HG02981 (cell line): ENCODE results near the gene HECA.
"Not testable (repeated sequence)": the region's sequence is repeated elsewhere in the genome, so short reads cannot be mapped to it uniquely, and the experiment has no call there.

Experiments used
- ATAC-seq: cut with Tn5 transposase; IDR thresholded peaks from one replicate; pipeline ENCODE4 v1.9.1; 2021; ENCODE audit warnings: mild to moderate bottlenecking, moderate library complexity; ENCODE audit not compliant: unreplicated experiment

Gene HECA

GRCh38 chr6:139135578-139136545 lies 982 bp downstream of the HECA start:
- peak; percentile 30 for ATAC-seq

- ATAC-seq: no peak
These were observed 2.8 kb downstream of the HECA start for GRCh38 chr6:139137706-139138105.

- not testable (repeated sequence) for ATAC-seq
These were observed 6.0 kb downstream of the HECA start for GRCh38 chr6:139140854-139141253.

- ATAC-seq: no peak
These were observed 7.4 kb downstream of the HECA start for GRCh38 chr6:139142262-139142661.

- ATAC-seq: no peak
These were observed 8.2 kb downstream of the HECA start for GRCh38 chr6:139143111-139143510.

GRCh38 chr6:139144490-139145085 lies 9.7 kb downstream of the HECA start:
- no peak for ATAC-seq

- ATAC-seq: no peak
These were observed 10.8 kb downstream of the HECA start for GRCh38 chr6:139145661-139146060.

GRCh38 chr6:139146317-139146726 lies 11.4 kb downstream of the HECA start:
- no peak for ATAC-seq

GRCh38 chr6:139147628-139148027 lies 12.7 kb downstream of the HECA start:
- ATAC-seq: no peak

- ATAC-seq: no peak
These were observed 13.8 kb downstream of the HECA start for GRCh38 chr6:139148557-139149235.

- ATAC-seq: no peak
These were observed 14.5 kb downstream of the HECA start for GRCh38 chr6:139149383-139149782.

GRCh38 chr6:139150920-139151319 lies 16.0 kb downstream of the HECA start:
- ATAC-seq: no peak

- ATAC-seq: no peak
These were observed 16.7 kb downstream of the HECA start for GRCh38 chr6:139151425-139152087.

GRCh38 chr6:139152088-139152891 lies 17.4 kb downstream of the HECA start:
- no peak for ATAC-seq

GRCh38 chr6:139152892-139153271 lies 18.0 kb downstream of the HECA start:
- ATAC-seq: no peak

- ATAC-seq: no peak
These were observed 19.0 kb downstream of the HECA start for GRCh38 chr6:139153855-139154254.

- no peak for ATAC-seq
These were observed 20.1 kb downstream of the HECA start for GRCh38 chr6:139154881-139155547.

GRCh38 chr6:139156102-139156501 lies 21.2 kb downstream of the HECA start:
- ATAC-seq: no peak

GRCh38 chr6:139156551-139156950 lies 21.7 kb downstream of the HECA start:
- no peak for ATAC-seq

GRCh38 chr6:139157086-139157485 lies 22.2 kb downstream of the HECA start:
- ATAC-seq: not testable (repeated sequence)
